ENCODE results near the gene TMEM191C. TPM values are rescaled to one million over a fixed set of nuclear protein-coding genes. Genes with fewer than 3 reads are reported as not detected.

TMEM191C gene
- total RNA-seq, 1 donor from 2014 or later, result not detected

- Histone ChIP-seq H3K79me2 (ENCODE audit: low read depth) (peaks cover 14% of the 10 kb centered on the region), H3K4me3 (no peak overlapping the region), H3K4me1 (peaks cover 16% of the 10 kb centered on the region), H3K27ac (no peak overlapping the region), H3F3A (ENCODE audit: low read depth) (peaks cover 7% of the 10 kb centered on the region), H3K27me3 (no peaks in the 10 kb centered on the region), H4K20me1 (ENCODE audit: low read depth) (peaks cover 63% of the 10 kb centered on the region), H3K9ac (no peak overlapping the region), H3K9me3 (ENCODE audit: low read depth) (no peaks in the 10 kb centered on the region), H3K36me3 (no peaks in the 10 kb centered on the region), H2AFZ (replicated peaks) (no peak overlapping the region), H3K4me2 (no peak overlapping the region)
- H3K4me1 Mint-ChIP-seq, result peaks cover 16% of the 10 kb centered on the region
- DNase-seq (ENCODE audit: low spot score), result peak; percentile 4
- H3K36me3 Mint-ChIP-seq, result peaks cover 8% of the 10 kb centered on the region
- H3K4me3 Mint-ChIP-seq, result peak overlapping the region; percentile 31
- TF ChIP-seq CTCF (IDR thresholded peaks at IDR 0.05), result peak; percentile 38
- TF ChIP-seq EZH2 (IDR thresholded peaks at IDR 0.05), result no peak
- peaks cover 1% of the 10 kb centered on the region for H3K27me3 Mint-ChIP-seq (ENCODE audit: insufficient read depth, low read depth)
- H3K27ac Mint-ChIP-seq, result peak overlapping the region; percentile 22
- H3K9me3 Mint-ChIP-seq, result no peaks in the 10 kb centered on the region
Observed at GRCh38 chr22:21447694-21448402, 19.3 kb upstream of the TMEM191C start.

- H3K27ac ChIP-seq, result no peak overlapping the region
- no peak for TF ChIP-seq EZH2phosphoT487 (IDR thresholded peaks at IDR 0.05)
- no peak for TF ChIP-seq CTCF (IDR thresholded peaks at IDR 0.05)
- no peak for TF ChIP-seq EZH2 (IDR thresholded peaks at IDR 0.05)
- Mint-ChIP-seq H3K4me3 (no peak overlapping the region), H3K27ac (no peak overlapping the region), H3K27me3 (ENCODE audit: insufficient read depth, low read depth) (peaks cover 4% of the 10 kb centered on the region), H3K4me1 (peaks cover 10% of the 10 kb centered on the region), H3K9me3 (no peaks in the 10 kb centered on the region), H3K36me3 (peaks cover 8% of the 10 kb centered on the region)
- peaks cover 5% of the 10 kb centered on the region for H3K79me2 ChIP-seq (ENCODE audit: low read depth)
- DNase-seq (ENCODE audit: low spot score), result peak; percentile 1
- no peak overlapping the region for H3K9ac ChIP-seq
- H3K9me3 ChIP-seq (ENCODE audit: low read depth), result no peaks in the 10 kb centered on the region
- no peaks in the 10 kb centered on the region for H3F3A ChIP-seq (ENCODE audit: low read depth)
- H3K36me3 ChIP-seq, result no peaks in the 10 kb centered on the region
- no peak overlapping the region for H2AFZ ChIP-seq (replicated peaks)
- H3K27me3 ChIP-seq, result no peaks in the 10 kb centered on the region
- H3K4me3 ChIP-seq, result no peak overlapping the region
- H3K4me2 ChIP-seq, result no peak overlapping the region
- H3K4me1 ChIP-seq, result peaks cover 7% of the 10 kb centered on the region
- H4K20me1 ChIP-seq (ENCODE audit: low read depth), result peaks cover 53% of the 10 kb centered on the region
Observed at GRCh38 chr22:21448627-21449416, 18.4 kb upstream of the TMEM191C start.

DNA sequence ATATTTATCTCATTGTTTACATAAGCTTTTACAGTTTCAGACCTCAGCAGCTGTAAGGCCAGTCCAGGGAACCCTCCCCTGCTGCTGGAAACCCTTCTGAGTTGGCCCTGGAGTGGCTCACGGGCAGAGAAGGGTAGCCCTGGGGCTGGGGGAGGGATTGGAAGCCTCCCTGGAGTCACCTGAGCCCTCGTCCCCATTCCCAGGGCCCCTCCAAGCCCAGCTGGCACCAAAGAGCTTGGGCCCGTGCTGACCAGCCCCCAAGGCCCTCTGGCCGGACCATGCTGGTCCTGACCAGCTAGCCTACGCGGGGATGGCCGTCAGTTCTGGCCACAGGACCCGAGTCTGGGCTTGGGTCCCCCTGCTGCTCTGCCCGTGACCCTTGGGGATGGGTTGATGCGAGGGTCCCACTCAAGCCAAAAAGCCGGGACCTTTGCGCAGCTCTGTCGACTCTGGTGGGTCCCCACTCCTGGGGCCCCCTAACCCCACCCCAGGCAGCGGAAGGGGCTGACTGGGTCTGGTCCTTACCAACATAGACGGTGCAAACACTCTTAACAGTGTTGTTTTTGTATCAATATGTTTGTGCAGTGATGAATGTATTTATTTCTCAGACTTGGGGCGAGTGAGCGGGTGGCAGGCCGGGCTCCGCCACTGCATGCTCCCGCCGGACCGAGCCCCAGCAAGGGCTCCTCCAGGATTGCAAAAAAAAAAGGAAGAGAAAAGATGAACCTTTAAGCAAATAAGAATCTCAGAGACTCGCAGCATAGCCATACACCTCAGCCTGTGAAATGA lies 17.5 kb upstream of the TMEM191C start:
- H3K9ac ChIP-seq, result no peak overlapping the region
- no peak overlapping the region for H3K27ac ChIP-seq
- no peak overlapping the region for H3K4me2 ChIP-seq
- Mint-ChIP-seq H3K4me3 (no peak overlapping the region), H3K27me3 (ENCODE audit: insufficient read depth, low read depth) (peaks cover 4% of the 10 kb centered on the region), H3K4me1 (peaks cover 13% of the 10 kb centered on the region), H3K36me3 (peaks cover 8% of the 10 kb centered on the region), H3K9me3 (no peaks in the 10 kb centered on the region), H3K27ac (no peak overlapping the region)
- TF ChIP-seq CTCF (IDR thresholded peaks at IDR 0.05) (no peak), EZH2phosphoT487 (IDR thresholded peaks at IDR 0.05) (no peak), EZH2 (IDR thresholded peaks at IDR 0.05) (no peak)
- no peaks in the 10 kb centered on the region for H3K27me3 ChIP-seq
- peaks cover 50% of the 10 kb centered on the region for H4K20me1 ChIP-seq (ENCODE audit: low read depth)
- H3K9me3 ChIP-seq (ENCODE audit: low read depth), result no peaks in the 10 kb centered on the region
- H3K4me1 ChIP-seq, result peaks cover 7% of the 10 kb centered on the region
- DNase-seq (ENCODE audit: low spot score), result peak; percentile 6
- no peak overlapping the region for H2AFZ ChIP-seq (replicated peaks)
- H3K4me3 ChIP-seq, result no peak overlapping the region
- no peaks in the 10 kb centered on the region for H3K79me2 ChIP-seq (ENCODE audit: low read depth)
- no peaks in the 10 kb centered on the region for H3K36me3 ChIP-seq
- H3F3A ChIP-seq (ENCODE audit: low read depth), result no peaks in the 10 kb centered on the region
